Naive thymus-derived CD4-positive, alpha-beta T cell (primary cell): Measurements from ENCODE around the gene TMC5. TPM values are rescaled to one million over a fixed set of nuclear protein-coding genes. Genes with fewer than 3 reads are reported as not detected.
"Not testable (repeated sequence)": the region's sequence is repeated elsewhere in the genome, so short reads cannot be mapped to it uniquely, and the experiment has no call there.

Experiments used
- ATAC-seq: fragments of 150-1000 bp; cut with Tn5 transposase; 2 replicates; pipeline ENCODE4 v1.10.0; 2021; ENCODE audit warnings: mild to moderate bottlenecking, moderate library complexity
- CTCF ChIA-PET: fragments of 350-600 bp; sonication (Branson Sonifier 250); formaldehyde crosslinking; loops from one replicate; lab custom pipeline; 2021; ENCODE audit warnings: antibody characterized with exemption; lab: Charles Lee
- POLR2A ChIA-PET: fragments of 350-600 bp; sonication (Branson Sonifier 250); formaldehyde crosslinking; loops from one replicate; lab custom pipeline; 2021; ENCODE audit warnings: antibody characterized with exemption, inconsistent platforms; lab: Charles Lee
- DNase-seq, 9 donors: peaks; one replicate each; pipeline versions ENCODE4 v3.0.0 to v3.0.0-alpha.2; 2020 to 2022; ENCODE audit warnings: mixed read lengths in 1 of 9
- H3K27ac ChIP-seq: one replicate; pipeline ENCODE4 v1.7.0; 2013; ENCODE audit warnings: mild to moderate bottlenecking, low read depth, low read length, moderate library complexity
- H3K27me3 ChIP-seq, 2 donors: one replicate each; pipeline ENCODE4 v1.7.0; 2013; ENCODE audit warnings: low read length in 2 of 2, mild to moderate bottlenecking in 2 of 2, moderate library complexity in 2 of 2; ENCODE audit not compliant: control insufficient read depth in 2 of 2, insufficient read depth in 2 of 2
- H3K36me3 ChIP-seq, 3 experiments: 1 replicate in 2 of 3; 2 replicates in 1 of 3; pipeline ENCODE4 v1.7.0; 2013; ENCODE audit warnings: low read length in 3 of 3, mild to moderate bottlenecking in 3 of 3, moderate library complexity in 1 of 3; ENCODE audit not compliant: insufficient read depth in 3 of 3, control insufficient read depth in 2 of 3
- H3K4me1 ChIP-seq, 2 donors: one replicate each; pipeline ENCODE4 v1.7.0; 2013; ENCODE audit warnings: low read length in 2 of 2, mild to moderate bottlenecking in 2 of 2, moderate library complexity in 1 of 2; ENCODE audit not compliant: control insufficient read depth in 2 of 2, insufficient read depth in 2 of 2
- H3K4me3 ChIP-seq: 2 replicates; pipeline ENCODE4 v1.7.0; 2013; ENCODE audit warnings: mild to moderate bottlenecking, low read length
- H3K9me3 ChIP-seq, 3 experiments: 1 replicate in 2 of 3; 2 replicates in 1 of 3; pipeline ENCODE4 v1.7.0; 2013; ENCODE audit warnings: low read length in 3 of 3; ENCODE audit not compliant: control insufficient read depth in 2 of 3
- H3K27ac Mint-ChIP-seq, 9 donors: one replicate each; pipeline ENCODE4 v1.8.0; 2020 to 2022; ENCODE audit warnings: mixed read lengths in 9 of 9, mild to moderate bottlenecking in 8 of 9, moderate library complexity in 5 of 9, inconsistent platforms in 2 of 9
- H3K27me3 Mint-ChIP-seq, 5 donors: one replicate each; pipeline ENCODE4 v1.8.0; 2021 to 2022; ENCODE audit warnings: mixed read lengths in 5 of 5, mild to moderate bottlenecking in 1 of 5
- H3K36me3 Mint-ChIP-seq, 5 donors: one replicate each; pipeline ENCODE4 v1.8.0; 2020 to 2022; ENCODE audit warnings: mixed read lengths in 5 of 5, mild to moderate bottlenecking in 3 of 5, inconsistent platforms in 1 of 5
- H3K4me1 Mint-ChIP-seq, 7 donors: one replicate each; pipeline ENCODE4 v1.8.0; 2020 to 2022; ENCODE audit warnings: mixed read lengths in 7 of 7, mild to moderate bottlenecking in 3 of 7, inconsistent platforms in 1 of 7
- H3K4me3 Mint-ChIP-seq, 10 donors: one replicate each; pipeline ENCODE4 v1.8.0; 2020 to 2022; ENCODE audit warnings: mild to moderate bottlenecking in 10 of 10, mixed read lengths in 10 of 10, moderate library complexity in 6 of 10, inconsistent platforms in 2 of 10
- H3K9me3 Mint-ChIP-seq, 11 donors: one replicate each; pipeline ENCODE4 v1.8.0; 2020 to 2022; ENCODE audit warnings: mixed read lengths in 11 of 11, mild to moderate bottlenecking in 4 of 11, inconsistent platforms in 1 of 11, moderate library complexity in 1 of 11
- intact Hi-C, 2 donors: fragments of 100-400 bp; cut with micrococcal nuclease; formaldehyde crosslinking; loops; one replicate each; pipeline ENCODE4 v1.15.1; 2023
- polyA plus RNA-seq, 2 donors: library from polyadenylated mRNA; unstranded; fragments of 300-500 nt; fragmentation: Illumina TruSeq; gene quantifications; one replicate each; pipeline ENCODE4 v1.2.3, GENCODE V29; 2021
- total RNA-seq, 6 experiments: library from RNA in 5 of 6; stranded (reverse) in 5 of 6; gene quantifications; 1 replicate in 5 of 6; 2 replicates in 1 of 6; pipeline ENCODE4 v1.2.3 and lab custom pipeline; 2021 to 2026

The TMC5 gene
- total RNA-seq (not detected), polyA plus RNA-seq (not detected), total RNA-seq (lab: John Stamatoyannopoulos, UW) (not detected)

GRCh38 chr16:19417640-19418039 lies at the start of gene TMC5:
Gene TMC5 (plus strand): TSS chr16:19417883. CDS start chr16:19440039, 22,156 bp downstream.
- Mint-ChIP-seq H3K36me3 (no peaks in the 10 kb centered on the region), H3K4me1 (no peaks in the 10 kb centered on the region), H3K27me3 (peaks cover 22 to 27% (median 23%) of the 10 kb centered on the region in 5 donors), H3K4me3 (no peak within 1 kb of the TSS), H3K9me3 (peaks cover 0 to 12% (median 6%) of the 10 kb centered on the region in 11 donors), H3K27ac (no peak within 1 kb of the TSS)
- no peak for ATAC-seq
- H3K27ac ChIP-seq, result no peak within 1 kb of the TSS
- no peaks in the 10 kb centered on the region for H3K27me3 ChIP-seq
- ChIA-PET CTCF (no interaction called here), POLR2A (no interaction called here)
- DNase-seq, result no peak
- no peaks in the 10 kb centered on the region for H3K4me1 ChIP-seq
- intact Hi-C loops, result no loop called here
- no peak within 1 kb of the TSS for H3K4me3 ChIP-seq
- H3K9me3 ChIP-seq, result no peaks in the 10 kb centered on the region
- no peaks in the 10 kb centered on the region for H3K36me3 ChIP-seq

- H3K4me3 ChIP-seq, CTCF ChIA-PET, DNase-seq, H3K4me3 Mint-ChIP-seq, H3K36me3 ChIP-seq, ATAC-seq, POLR2A ChIA-PET, H3K9me3 Mint-ChIP-seq, intact Hi-C loops, H3K9me3 ChIP-seq, H3K4me1 ChIP-seq, H3K36me3 Mint-ChIP-seq, H3K4me1 Mint-ChIP-seq, H3K27me3 ChIP-seq, H3K27ac Mint-ChIP-seq, H3K27ac ChIP-seq: not testable (repeated sequence)
- H3K27me3 Mint-ChIP-seq, result peaks cover 6 to 13% (median 12%) of the 10 kb centered on the region in 5 donors
Observed at GRCh38 chr16:19372541-19372940, 45.1 kb upstream of the TMC5 start.

GRCh38 chr16:19374402-19374801 lies 43.3 kb upstream of the TMC5 start:
- POLR2A ChIA-PET, result no interaction called here
- intact Hi-C loops, result loop anchor here in 1 of 2 donors (2.0 kb wide), 1 partner anchor 160 kb away; no protein-coding TSS in a partner anchor
- peaks cover 3 to 13% (median 8%) of the 10 kb centered on the region in 5 donors for H3K27me3 Mint-ChIP-seq
- CTCF ChIA-PET, result no interaction called here
- ATAC-seq, result no peak
- H3K4me1 Mint-ChIP-seq, result no peaks in the 10 kb centered on the region
- Histone ChIP-seq H3K36me3 (no peaks in the 10 kb centered on the region), H3K27ac (no peak overlapping the region), H3K9me3 (no peaks in the 10 kb centered on the region), H3K27me3 (no peaks in the 10 kb centered on the region), H3K4me1 (no peaks in the 10 kb centered on the region), H3K4me3 (no peak overlapping the region)
- no peaks in the 10 kb centered on the region for H3K36me3 Mint-ChIP-seq
- DNase-seq, result no peak
- H3K4me3 Mint-ChIP-seq, result no peak overlapping the region
- H3K27ac Mint-ChIP-seq, result no peak overlapping the region
- H3K9me3 Mint-ChIP-seq, result peaks cover 0 to 2% (median 0%) of the 10 kb centered on the region in 11 donors

- intact Hi-C loops, result loop anchor here in 1 of 2 donors (1.0 to 2.0 kb wide), 2 partner anchors 161 to 289 kb away; no protein-coding TSS in a partner anchor
- DNase-seq (peak in 3 of 9 donors; percentile 4 to 29 (median 9)), ATAC-seq (peak; percentile 45)
- no peaks in the 10 kb centered on the region for H3K4me1 ChIP-seq
- H3K36me3 ChIP-seq, result no peaks in the 10 kb centered on the region
- no peak overlapping the region for H3K4me3 ChIP-seq
- Mint-ChIP-seq H3K4me1 (peaks cover 0 to 12% (median 0%) of the 10 kb centered on the region in 7 donors), H3K4me3 (no peak overlapping the region), H3K36me3 (no peaks in the 10 kb centered on the region), H3K27me3 (peaks cover 0 to 6% (median 3%) of the 10 kb centered on the region in 5 donors), H3K27ac (no peak overlapping the region), H3K9me3 (peaks cover 0 to 2% (median 0%) of the 10 kb centered on the region in 11 donors)
- H3K9me3 ChIP-seq, result no peaks in the 10 kb centered on the region
- POLR2A ChIA-PET, result no interaction called here
- CTCF ChIA-PET, result no interaction called here
- no peak overlapping the region for H3K27ac ChIP-seq
- no peaks in the 10 kb centered on the region for H3K27me3 ChIP-seq
Observed at GRCh38 chr16:19375561-19376158, 42.0 kb upstream of the TMC5 start.

- Histone ChIP-seq H3K36me3 (no peaks in the 10 kb centered on the region), H3K4me1 (no peaks in the 10 kb centered on the region), H3K27ac (no peak overlapping the region), H3K27me3 (no peaks in the 10 kb centered on the region), H3K9me3 (no peaks in the 10 kb centered on the region), H3K4me3 (no peak overlapping the region)
- ChIA-PET POLR2A (no interaction called here), CTCF (no interaction called here)
- intact Hi-C loops, result no loop called here
- Mint-ChIP-seq H3K9me3 (peaks cover 0 to 2% (median 0%) of the 10 kb centered on the region in 11 donors), H3K36me3 (no peaks in the 10 kb centered on the region), H3K4me3 (no peak overlapping the region), H3K27me3 (peaks cover 3 to 15% (median 11%) of the 10 kb centered on the region in 5 donors), H3K27ac (no peak overlapping the region), H3K4me1 (peaks cover 0 to 29% (median 0%) of the 10 kb centered on the region in 7 donors)
- no peak for ATAC-seq
- DNase-seq, result no peak
Observed at GRCh38 chr16:19377864-19378263, 39.8 kb upstream of the TMC5 start.

- ATAC-seq (no peak), DNase-seq (no peak)
- Mint-ChIP-seq H3K36me3 (no peaks in the 10 kb centered on the region), H3K4me1 (peaks cover 0 to 36% (median 0%) of the 10 kb centered on the region in 7 donors), H3K9me3 (peaks cover 0 to 2% (median 0%) of the 10 kb centered on the region in 11 donors), H3K27me3 (peaks cover 5 to 19% (median 15%) of the 10 kb centered on the region in 5 donors), H3K4me3 (no peak overlapping the region), H3K27ac (no peak overlapping the region)
- no peak overlapping the region for H3K4me3 ChIP-seq
- H3K27ac ChIP-seq, result no peak overlapping the region
- H3K27me3 ChIP-seq, result no peaks in the 10 kb centered on the region
- POLR2A ChIA-PET, result no interaction called here
- H3K4me1 ChIP-seq, result no peaks in the 10 kb centered on the region
- no peaks in the 10 kb centered on the region for H3K36me3 ChIP-seq
- CTCF ChIA-PET, result no interaction called here
- H3K9me3 ChIP-seq, result no peaks in the 10 kb centered on the region
- intact Hi-C loops, result no loop called here
Observed at GRCh38 chr16:19378511-19378910, 39.2 kb upstream of the TMC5 start.

- H3K36me3 ChIP-seq, result no peaks in the 10 kb centered on the region
- ATAC-seq (no peak), DNase-seq (no peak)
- no peak overlapping the region for H3K27ac ChIP-seq
- no peaks in the 10 kb centered on the region for H3K4me1 ChIP-seq
- no peaks in the 10 kb centered on the region for H3K9me3 ChIP-seq
- intact Hi-C loops, result no loop called here
- POLR2A ChIA-PET, result no interaction called here
- peaks cover 0 to 46% (median 0%) of the 10 kb centered on the region in 7 donors for H3K4me1 Mint-ChIP-seq
- H3K27ac Mint-ChIP-seq, result peak overlapping the region in 1 of 9 donors; percentile 83
- H3K4me3 Mint-ChIP-seq, result peak overlapping the region in 1 of 10 donors; percentile 62
- peaks cover 9 to 26% (median 15%) of the 10 kb centered on the region in 5 donors for H3K27me3 Mint-ChIP-seq
- no peaks in the 10 kb centered on the region for H3K27me3 ChIP-seq
- CTCF ChIA-PET, result no interaction called here
- no peaks in the 10 kb centered on the region for H3K36me3 Mint-ChIP-seq
- peaks cover 0 to 2% (median 0%) of the 10 kb centered on the region in 11 donors for H3K9me3 Mint-ChIP-seq
- no peak overlapping the region for H3K4me3 ChIP-seq
Observed at GRCh38 chr16:19379838-19380237, 37.8 kb upstream of the TMC5 start.
